ENCODE data around the gene AOC3.

GRCh38 chr17:42900460-42901331, 49.7 kb downstream of the AOC3 start, which contains the start of gene G6PC1:
- TF ChIP-seq, protein P1, sequence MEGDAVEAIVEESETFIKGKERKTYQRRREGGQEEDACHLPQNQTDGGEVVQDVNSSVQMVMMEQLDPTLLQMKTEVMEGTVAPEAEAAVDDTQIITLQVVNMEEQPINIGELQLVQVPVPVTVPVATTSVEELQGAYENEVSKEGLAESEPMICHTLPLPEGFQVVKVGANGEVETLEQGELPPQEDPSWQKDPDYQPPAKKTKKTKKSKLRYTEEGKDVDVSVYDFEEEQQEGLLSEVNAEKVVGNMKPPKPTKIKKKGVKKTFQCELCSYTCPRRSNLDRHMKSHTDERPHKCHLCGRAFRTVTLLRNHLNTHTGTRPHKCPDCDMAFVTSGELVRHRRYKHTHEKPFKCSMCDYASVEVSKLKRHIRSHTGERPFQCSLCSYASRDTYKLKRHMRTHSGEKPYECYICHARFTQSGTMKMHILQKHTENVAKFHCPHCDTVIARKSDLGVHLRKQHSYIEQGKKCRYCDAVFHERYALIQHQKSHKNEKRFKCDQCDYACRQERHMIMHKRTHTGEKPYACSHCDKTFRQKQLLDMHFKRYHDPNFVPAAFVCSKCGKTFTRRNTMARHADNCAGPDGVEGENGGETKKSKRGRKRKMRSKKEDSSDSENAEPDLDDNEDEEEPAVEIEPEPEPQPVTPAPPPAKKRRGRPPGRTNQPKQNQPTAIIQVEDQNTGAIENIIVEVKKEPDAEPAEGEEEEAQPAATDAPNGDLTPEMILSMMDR (IDR thresholded peaks at IDR 0.05): no peak
- no peak for TF ChIP-seq POLR2A (IDR thresholded peaks at IDR 0.05)

All from esophagus squamous epithelium (tissue), 4 donors.